BLaER1 (cell line): ENCODE data around the gene MARCHF3.

Experiments
- H3K27ac ChIP-seq: shearing (Covaris generic); formaldehyde crosslinking; 2 replicates; pipeline ENCODE4 v1.8.1; 2022
- H3K27me3 ChIP-seq: shearing (Covaris generic); formaldehyde crosslinking; 2 replicates; pipeline ENCODE4 v1.8.1; 2022
- H3K36me3 ChIP-seq: shearing (Covaris generic); formaldehyde crosslinking; 2 replicates; pipeline ENCODE4 v1.8.1; 2022
- H3K4me1 ChIP-seq: shearing (Covaris generic); formaldehyde crosslinking; 2 replicates; pipeline ENCODE4 v1.8.1; 2022
- H3K4me2 ChIP-seq: shearing (Covaris generic); formaldehyde crosslinking; 2 replicates; pipeline ENCODE4 v1.8.1; 2022
- H3K4me3 ChIP-seq: shearing (Covaris generic); formaldehyde crosslinking; 2 replicates; pipeline ENCODE4 v1.8.1; 2022
- H3K9ac ChIP-seq: shearing (Covaris generic); formaldehyde crosslinking; 2 replicates; pipeline ENCODE4 v1.8.1; 2022
- H3K9me3 ChIP-seq: shearing (Covaris generic); formaldehyde crosslinking; 2 replicates; pipeline ENCODE4 v1.8.1; 2022
- H4K20me1 ChIP-seq: shearing (Covaris generic); formaldehyde crosslinking; 2 replicates; pipeline ENCODE4 v1.8.1; 2022
- Cebpa-rat ChIP-seq: shearing (Covaris generic); IDR thresholded peaks from 2 replicates; pipeline ENCODE4 v1.8.1; 2022

The MARCHF3 gene

GRCh38 chr5:126978258-126978657, 52.1 kb downstream of the MARCHF3 start:
- no peak for TF ChIP-seq Cebpa-rat
- Histone ChIP-seq H3K9me3 (no peaks in the 10 kb centered on the region), H3K4me2 (0 out of 2 replicates have a peak overlapping the region, but pooled peaks have one; percentile 13), H3K36me3 (peaks cover 37% of the 10 kb centered on the region), H3K27ac (no peak overlapping the region), H3K4me3 (no peak overlapping the region), H3K27me3 (no peaks in the 10 kb centered on the region), H3K4me1 (peaks cover 86% of the 10 kb centered on the region), H3K9ac (no peak overlapping the region), H4K20me1 (peaks cover 52% of the 10 kb centered on the region)

GRCh38 chr5:126976520-126977172, 53.7 kb downstream of the MARCHF3 start:
- H3K27me3 ChIP-seq = no peaks in the 10 kb centered on the region
- peaks cover 86% of the 10 kb centered on the region for H3K4me1 ChIP-seq
- 0 out of 2 replicates have a peak overlapping the region, but pooled peaks have one; percentile 16 for H3K9ac ChIP-seq
- H3K27ac ChIP-seq = peak overlapping the region; percentile 42
- H3K4me3 ChIP-seq = no peak overlapping the region
- peak overlapping the region; percentile 70 for H3K4me2 ChIP-seq
- H4K20me1 ChIP-seq = peaks cover 38% of the 10 kb centered on the region
- peaks cover 37% of the 10 kb centered on the region for H3K36me3 ChIP-seq
- no peak for TF ChIP-seq Cebpa-rat
- no peaks in the 10 kb centered on the region for H3K9me3 ChIP-seq

GRCh38 chr5:126975796-126976195, 54.6 kb downstream of the MARCHF3 start:
- H3K4me2 ChIP-seq = peak overlapping the region; percentile 70

GRCh38 chr5:126973193-126973592, 57.2 kb downstream of the MARCHF3 start:
- 0 out of 2 replicates have a peak, but pooled peaks cover 6% of the 10 kb centered on the region for H3K36me3 ChIP-seq
- H3K27me3 ChIP-seq = no peaks in the 10 kb centered on the region
- H4K20me1 ChIP-seq = peaks cover 16% of the 10 kb centered on the region; the same call in 1 of the 2 replicates
- peak overlapping the region; percentile 84 for H3K27ac ChIP-seq
- peaks cover 3% of the 10 kb centered on the region; the same call in 1 of the 2 replicates for H3K9me3 ChIP-seq
- no peak for TF ChIP-seq Cebpa-rat
- peaks cover 99% of the 10 kb centered on the region for H3K4me1 ChIP-seq
- 0 out of 2 replicates have a peak overlapping the region, but pooled peaks have one; percentile 65 for H3K4me3 ChIP-seq
- H3K4me2 ChIP-seq = peak overlapping the region; percentile 75
- H3K9ac ChIP-seq = 0 out of 2 replicates have a peak overlapping the region, but pooled peaks have one; percentile 46

More at GRCh38 chr5:126975796-126976195, 54.6 kb downstream of the MARCHF3 start:
- Histone ChIP-seq H3K4me3 (no peak overlapping the region), H4K20me1 (peaks cover 30% of the 10 kb centered on the region), H3K9ac (peak overlapping the region; percentile 40; the same call in 1 of the 2 replicates), H3K4me1 (peaks cover 86% of the 10 kb centered on the region), H3K9me3 (no peaks in the 10 kb centered on the region), H3K27ac (peak overlapping the region; percentile 42), H3K36me3 (peaks cover 30% of the 10 kb centered on the region), H3K27me3 (no peaks in the 10 kb centered on the region)
- no peak for TF ChIP-seq Cebpa-rat

- peak overlapping the region; percentile 65 for H3K4me3 ChIP-seq
- no peaks in the 10 kb centered on the region for H3K27me3 ChIP-seq
- peak overlapping the region; percentile 84 for H3K27ac ChIP-seq
- H3K9ac ChIP-seq = peak overlapping the region; percentile 64
- H3K36me3 ChIP-seq = 0 out of 2 replicates have a peak, but pooled peaks cover 5% of the 10 kb centered on the region
- H3K4me1 ChIP-seq = peaks cover 100% of the 10 kb centered on the region
- peaks cover 10% of the 10 kb centered on the region; the same call in 1 of the 2 replicates for H4K20me1 ChIP-seq
- TF ChIP-seq Cebpa-rat = no peak
- peak overlapping the region; percentile 75 for H3K4me2 ChIP-seq
- H3K9me3 ChIP-seq = peaks cover 12% of the 10 kb centered on the region; the same call in 1 of the 2 replicates
Observed at GRCh38 chr5:126972062-126972895, 58.1 kb downstream of the MARCHF3 start.

- Histone ChIP-seq H3K27ac (peak overlapping the region; percentile 84), H3K4me2 (peak overlapping the region; percentile 75), H3K9ac (peak overlapping the region; percentile 64), H3K4me3 (peak overlapping the region; percentile 65), H4K20me1 (peaks cover 4% of the 10 kb centered on the region; the same call in 1 of the 2 replicates), H3K36me3 (0 out of 2 replicates have a peak, but pooled peaks cover 6% of the 10 kb centered on the region), H3K9me3 (peaks cover 13% of the 10 kb centered on the region; the same call in 1 of the 2 replicates), H3K4me1 (peaks cover 100% of the 10 kb centered on the region), H3K27me3 (no peaks in the 10 kb centered on the region)
- no peak for TF ChIP-seq Cebpa-rat
Observed at GRCh38 chr5:126971455-126972031, 58.8 kb downstream of the MARCHF3 start.

GRCh38 chr5:126970517-126971017, 59.8 kb downstream of the MARCHF3 start:
- Histone ChIP-seq H3K4me1 (peaks cover 100% of the 10 kb centered on the region), H3K9me3 (peaks cover 13% of the 10 kb centered on the region; the same call in 1 of the 2 replicates), H3K9ac (peak overlapping the region; percentile 64), H3K36me3 (0 out of 2 replicates have a peak, but pooled peaks cover 6% of the 10 kb centered on the region), H3K4me2 (peak overlapping the region; percentile 75), H3K27ac (peak overlapping the region; percentile 84), H4K20me1 (no peaks in the 10 kb centered on the region), H3K4me3 (peak overlapping the region; percentile 65), H3K27me3 (no peaks in the 10 kb centered on the region)
- no peak for TF ChIP-seq Cebpa-rat

- Histone ChIP-seq H3K4me1 (peaks cover 100% of the 10 kb centered on the region), H3K9me3 (peaks cover 13% of the 10 kb centered on the region; the same call in 1 of the 2 replicates), H3K27ac (peak overlapping the region; percentile 84), H3K27me3 (no peaks in the 10 kb centered on the region), H3K4me2 (peak overlapping the region; percentile 75), H3K36me3 (0 out of 2 replicates have a peak, but pooled peaks cover 6% of the 10 kb centered on the region), H3K9ac (peak overlapping the region; percentile 64), H3K4me3 (peak overlapping the region; percentile 65), H4K20me1 (no peaks in the 10 kb centered on the region)
- no peak for TF ChIP-seq Cebpa-rat
Observed at GRCh38 chr5:126969548-126969947, 60.8 kb downstream of the MARCHF3 start.

- Histone ChIP-seq H3K9ac (no peak overlapping the region), H3K27ac (no peak overlapping the region), H3K4me1 (peaks cover 93% of the 10 kb centered on the region), H3K9me3 (peaks cover 13% of the 10 kb centered on the region; the same call in 1 of the 2 replicates), H3K4me2 (no peak overlapping the region), H4K20me1 (no peaks in the 10 kb centered on the region), H3K36me3 (0 out of 2 replicates have a peak, but pooled peaks cover 6% of the 10 kb centered on the region), H3K4me3 (no peak overlapping the region), H3K27me3 (no peaks in the 10 kb centered on the region)
- TF ChIP-seq Cebpa-rat = no peak
Observed at GRCh38 chr5:126967808-126968466, 62.4 kb downstream of the MARCHF3 start.
